SW 1271 (cell line): ENCODE results near the gene CTNND1.
"Not testable (repeated sequence)": the region's sequence is repeated elsewhere in the genome, so short reads cannot be mapped to it uniquely, and the experiment has no call there.

Source experiments
- DNase-seq, 2 experiments: peaks; one replicate each; lab custom pipeline; 2025; lab: John Stamatoyannopoulos, UW

The CTNND1 gene

GRCh38 chr11:57761301-57762234, at the start of gene CTNND1:
Gene CTNND1, plus strand, starts transcription at chr11:57761802. Its CDS starts 29,677 bp downstream, at chr11:57791479.
- DNase-seq, result peak; percentile 91 to 96

- peak; percentile 94 to 100 for DNase-seq
Observed at GRCh38 chr11:57712256-57713150, 49.1 kb upstream of the CTNND1 start, which contains the start of gene TMX2. Gene TMX2, plus strand, starts transcription at chr11:57712593. Its CDS starts 26 bp downstream, at chr11:57712619.

- DNase-seq, result no peak
Observed at GRCh38 chr11:57713835-57714234, 47.8 kb upstream of the CTNND1 start.

- not testable (repeated sequence) for DNase-seq
Observed at GRCh38 chr11:57716726-57717125, 44.9 kb upstream of the CTNND1 start.

- no peak for DNase-seq
Observed at GRCh38 chr11:57727185-57727584, 34.4 kb upstream of the CTNND1 start.

- no peak for DNase-seq
Observed at GRCh38 chr11:57728829-57729228, 32.8 kb upstream of the CTNND1 start.

GRCh38 chr11:57729479-57729878, 32.1 kb upstream of the CTNND1 start:
- DNase-seq, result no peak

- no peak for DNase-seq
Observed at GRCh38 chr11:57732661-57733060, 28.9 kb upstream of the CTNND1 start.

GRCh38 chr11:57735619-57736298, 25.8 kb upstream of the CTNND1 start:
- DNase-seq, result no peak

- DNase-seq, result peak; percentile 94 to 97
Observed at GRCh38 chr11:57741132-57742086, 20.2 kb upstream of the CTNND1 start, which contains the start of gene SELENOH. Gene SELENOH, plus strand, starts transcription at chr11:57741491. Its CDS starts 105 bp downstream, at chr11:57741596.

- DNase-seq, result no peak
Observed at GRCh38 chr11:57742087-57742452, 19.5 kb upstream of the CTNND1 start.

- DNase-seq, result no peak
Observed at GRCh38 chr11:57744357-57744756, 17.2 kb upstream of the CTNND1 start.

GRCh38 chr11:57745206-57745605, 16.4 kb upstream of the CTNND1 start:
- no peak for DNase-seq

GRCh38 chr11:57746920-57747319, 14.7 kb upstream of the CTNND1 start:
- no peak for DNase-seq

GRCh38 chr11:57751176-57751575, 10.4 kb upstream of the CTNND1 start:
- DNase-seq, result no peak

- DNase-seq, result peak; percentile 12 to 38
Observed at GRCh38 chr11:57751676-57752253, 9.8 kb upstream of the CTNND1 start, which contains the start of gene BTBD18. Gene BTBD18, minus strand, starts transcription at chr11:57751819. Its CDS starts 631 bp downstream, at chr11:57751188.

GRCh38 chr11:57752954-57753353, 8.6 kb upstream of the CTNND1 start:
- DNase-seq, result no peak

- DNase-seq, result no peak
Observed at GRCh38 chr11:57758174-57758573, 3.4 kb upstream of the CTNND1 start.

- DNase-seq, result no peak
Observed at GRCh38 chr11:57762235-57762861, 746 bp downstream of the CTNND1 start.

- DNase-seq, result peak in 1 of 2 experiments; percentile 15
Observed at GRCh38 chr11:57763568-57763967, 2.0 kb downstream of the CTNND1 start.
